Muscle layer of duodenum (tissue), 2 donors: ENCODE results near the gene PPHLN1.
"Not testable (repeated sequence)": the region's sequence is repeated elsewhere in the genome, so short reads cannot be mapped to it uniquely, and the experiment has no call there.

Experiments used
- H3K27ac ChIP-seq: one replicate; pipeline ENCODE4 v1.7.0; 2013; ENCODE audit warnings: mild to moderate bottlenecking, low read length
- H3K27me3 ChIP-seq: one replicate; pipeline ENCODE4 v1.7.0; 2013; ENCODE audit warnings: low read depth, mild to moderate bottlenecking, control low read depth, low read length
- H3K36me3 ChIP-seq, 2 donors: one replicate each; pipeline ENCODE4 v1.7.0; 2013; ENCODE audit warnings: low read length in 2 of 2, control low read depth in 1 of 2, mild to moderate bottlenecking in 1 of 2; ENCODE audit not compliant: insufficient read depth in 2 of 2, control insufficient read depth in 1 of 2
- H3K4me1 ChIP-seq, 2 donors: one replicate each; pipeline ENCODE4 v1.7.0; 2013; ENCODE audit warnings: low read length in 2 of 2, mild to moderate bottlenecking in 2 of 2, control low read depth in 1 of 2, moderate library complexity in 1 of 2; ENCODE audit not compliant: insufficient read depth in 2 of 2, control insufficient read depth in 1 of 2
- H3K4me3 ChIP-seq, 2 donors: one replicate each; pipeline ENCODE4 v1.7.0; 2013; ENCODE audit warnings: low read length in 2 of 2, low read depth in 1 of 2, mild to moderate bottlenecking in 1 of 2
- H3K9me3 ChIP-seq, 2 donors: one replicate each; pipeline ENCODE4 v1.7.0; 2013; ENCODE audit warnings: low read length in 2 of 2, control low read depth in 1 of 2, mild to moderate bottlenecking in 1 of 2; ENCODE audit not compliant: control insufficient read depth in 1 of 2
- donor health status: healthy.

Gene PPHLN1

DNA sequence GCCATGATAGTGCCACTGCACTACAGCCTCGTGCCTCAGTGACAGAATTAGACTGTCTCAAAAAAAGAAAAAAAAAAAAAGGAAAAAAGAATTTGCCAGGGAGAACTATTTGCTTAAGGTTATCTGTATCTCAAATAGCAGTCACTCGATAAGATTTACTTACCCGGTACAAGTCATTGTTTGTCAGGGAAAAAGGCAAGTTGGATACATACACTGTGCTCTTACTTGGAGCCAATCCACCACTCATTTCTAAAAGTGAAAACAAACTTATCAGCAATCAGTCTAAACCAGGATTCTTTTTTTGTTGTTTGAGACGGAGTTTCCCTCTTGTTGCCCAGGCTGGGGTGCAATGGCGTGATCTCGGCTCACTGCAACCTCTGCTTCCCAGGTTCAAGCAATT, 2.1 kb upstream of the PPHLN1 start:
- Histone ChIP-seq H3K9me3 (no peaks in the 10 kb centered on the region), H3K27ac (no peak overlapping the region), H3K4me3 (no peak overlapping the region), H3K36me3 (peaks cover 5 to 24% of the 10 kb centered on the region in 2 donors), H3K4me1 (peaks cover 14 to 23% of the 10 kb centered on the region in 2 donors), H3K27me3 (no peaks in the 10 kb centered on the region)

DNA sequence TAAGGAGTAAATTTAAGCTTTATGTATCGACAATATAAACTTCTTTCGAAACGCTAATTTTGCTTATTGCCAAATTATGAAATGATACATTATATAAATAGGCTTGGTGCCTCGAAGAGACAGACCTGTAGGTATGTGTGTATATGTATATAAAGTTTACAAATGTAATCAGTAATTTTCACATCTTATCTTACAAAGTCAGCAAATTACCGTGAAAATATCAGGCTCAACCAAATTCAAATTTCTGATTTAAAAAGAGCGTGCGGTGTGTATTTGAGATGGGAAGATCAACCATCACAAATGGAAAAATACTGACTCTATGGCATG, 678 bp upstream of the PPHLN1 start:
- Histone ChIP-seq H3K4me1 (peaks cover 14 to 23% of the 10 kb centered on the region in 2 donors), H3K9me3 (no peaks in the 10 kb centered on the region), H3K4me3 (peak overlapping the region; percentile 82 to 85), H3K36me3 (peaks cover 5 to 20% of the 10 kb centered on the region in 2 donors), H3K27me3 (no peaks in the 10 kb centered on the region), H3K27ac (peak overlapping the region; percentile 92)

DNA sequence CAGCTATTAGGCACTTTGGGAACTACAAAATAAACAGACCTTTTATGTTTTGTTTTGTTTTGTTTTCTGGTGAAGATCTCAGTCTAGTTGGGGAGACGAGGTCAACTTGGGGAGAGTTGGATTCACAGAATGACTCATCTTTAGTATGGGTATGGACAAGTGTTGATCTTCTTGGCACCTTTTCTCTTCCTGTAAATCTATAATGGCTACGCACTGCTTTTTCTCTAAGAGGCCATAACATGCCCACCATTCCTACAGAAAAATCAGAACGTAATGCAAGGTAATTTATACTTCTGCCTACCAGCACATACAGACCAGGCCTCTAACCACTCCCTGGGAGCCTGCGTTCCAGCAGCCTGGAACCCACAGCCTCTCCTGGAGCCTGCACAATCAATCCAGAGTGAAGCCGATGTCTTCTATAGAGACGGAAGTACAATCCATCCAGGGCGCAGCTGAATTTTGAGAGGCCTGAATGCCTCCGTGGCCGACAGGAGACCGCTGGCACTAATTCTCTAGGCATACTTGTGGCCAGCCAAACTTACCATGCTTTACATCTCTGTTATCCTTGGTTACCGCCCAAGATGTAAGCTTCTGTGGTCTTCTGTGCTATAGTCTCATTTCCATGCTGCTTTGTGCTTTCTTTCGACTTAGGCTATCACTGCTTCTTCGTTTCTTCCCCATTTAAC, 717 bp downstream of the PPHLN1 start:
- H3K36me3 ChIP-seq, result peaks cover 5 to 7% of the 10 kb centered on the region in 2 donors
- peaks cover 14 to 23% of the 10 kb centered on the region in 2 donors for H3K4me1 ChIP-seq
- no peaks in the 10 kb centered on the region for H3K9me3 ChIP-seq
- peak overlapping the region; percentile 92 for H3K27ac ChIP-seq
- no peaks in the 10 kb centered on the region for H3K27me3 ChIP-seq
- peak overlapping the region; percentile 82 to 85 for H3K4me3 ChIP-seq

DNA sequence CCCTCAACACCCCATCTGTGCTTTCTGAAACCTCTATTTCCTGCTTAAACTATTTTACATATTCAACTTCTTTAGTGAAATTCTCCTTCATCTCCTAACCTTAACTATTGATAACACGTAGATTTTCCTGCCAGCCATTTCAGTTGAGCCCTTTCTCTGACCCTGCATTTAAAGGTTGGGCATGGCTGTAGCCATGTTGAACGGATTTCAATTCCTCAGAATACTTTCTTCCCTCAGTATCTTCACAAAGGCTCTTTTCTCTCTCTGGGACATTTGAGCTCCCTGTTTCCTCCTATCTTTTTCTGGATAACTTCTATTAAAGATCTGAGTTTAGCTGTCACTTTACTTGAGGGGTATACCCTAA, 1.2 kb downstream of the PPHLN1 start:
- Histone ChIP-seq H3K27ac (peak overlapping the region; percentile 92), H3K4me3 (peak overlapping the region; percentile 82 to 85), H3K4me1 (peaks cover 14 to 23% of the 10 kb centered on the region in 2 donors), H3K9me3 (no peaks in the 10 kb centered on the region), H3K36me3 (peaks cover 4 to 5% of the 10 kb centered on the region in 2 donors), H3K27me3 (no peaks in the 10 kb centered on the region)

DNA sequence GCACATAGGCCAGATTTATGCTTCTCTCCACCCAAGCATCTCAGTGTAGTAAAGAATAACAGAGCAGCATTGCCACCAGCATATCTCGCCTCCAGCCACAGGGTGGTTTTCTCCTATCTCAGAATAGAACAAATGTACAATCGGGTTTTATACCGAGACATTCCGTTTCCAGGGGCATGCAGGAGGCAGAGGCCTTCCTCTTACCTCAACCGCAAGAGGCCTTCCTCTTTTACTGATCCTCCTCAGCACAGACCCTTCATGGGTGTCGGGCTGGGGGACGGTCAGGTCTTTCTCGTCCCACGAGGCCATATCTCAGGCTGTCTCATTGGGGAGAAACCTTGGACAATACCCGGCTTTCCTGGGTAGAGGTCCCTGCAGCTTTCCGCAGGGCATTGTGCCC, 4.1 kb downstream of the PPHLN1 start:
- not testable (repeated sequence) for H3K9me3 ChIP-seq, H3K4me3 ChIP-seq, H3K36me3 ChIP-seq, H3K27me3 ChIP-seq, H3K27ac ChIP-seq
- H3K4me1 ChIP-seq, result peaks cover 14 to 18% of the 10 kb centered on the region in 2 donors

DNA sequence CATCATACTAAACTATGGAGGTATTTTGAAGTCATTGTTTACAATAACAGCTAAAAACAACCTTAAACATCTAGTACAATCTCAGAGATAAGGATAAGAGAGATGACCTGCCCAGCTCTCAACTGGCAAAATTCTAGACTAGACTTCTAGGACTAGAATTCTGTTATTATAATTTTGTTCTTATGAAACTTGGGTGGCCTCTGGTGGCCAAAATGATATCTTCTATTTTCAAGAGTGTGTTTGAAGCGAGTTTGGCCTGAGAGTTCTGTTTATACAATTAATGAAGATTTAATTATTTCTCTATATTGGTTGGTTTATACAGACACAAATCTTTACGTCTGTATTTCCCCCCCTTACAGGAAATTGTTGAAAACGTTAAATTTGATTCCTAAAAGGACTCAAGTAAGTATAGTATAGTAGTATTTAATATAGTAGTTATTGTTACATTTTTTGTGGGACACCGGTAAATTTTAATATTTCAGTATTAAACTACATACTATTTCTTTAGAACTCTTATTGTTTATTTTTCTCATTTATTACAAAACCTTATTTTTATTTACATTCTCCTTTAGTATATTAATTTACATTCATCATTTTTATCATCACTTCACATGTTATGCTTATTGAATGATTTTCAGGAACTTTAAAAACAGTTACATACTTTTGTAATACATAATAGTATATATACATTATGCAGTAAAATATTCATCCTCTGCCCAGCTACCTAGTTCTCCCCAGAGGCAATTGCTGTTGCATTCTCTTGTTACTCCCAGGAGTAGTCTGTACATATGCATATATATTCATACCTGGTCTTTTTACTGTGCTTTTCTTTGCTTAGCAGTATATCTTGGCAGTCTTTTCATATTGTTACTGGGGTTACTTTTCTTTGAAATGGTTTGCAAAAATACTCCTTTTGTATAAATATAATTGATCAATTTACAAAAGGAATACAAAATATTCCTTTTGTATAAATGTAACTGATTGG, 6.6 kb downstream of the PPHLN1 start:
- peaks cover 3 to 6% of the 10 kb centered on the region in 2 donors for H3K4me1 ChIP-seq
- no peaks in the 10 kb centered on the region for H3K27me3 ChIP-seq
- H3K27ac ChIP-seq, result no peak overlapping the region
- H3K4me3 ChIP-seq, result no peak overlapping the region
- H3K9me3 ChIP-seq, result no peaks in the 10 kb centered on the region
- H3K36me3 ChIP-seq, result peaks cover 4 to 8% of the 10 kb centered on the region in 2 donors

DNA sequence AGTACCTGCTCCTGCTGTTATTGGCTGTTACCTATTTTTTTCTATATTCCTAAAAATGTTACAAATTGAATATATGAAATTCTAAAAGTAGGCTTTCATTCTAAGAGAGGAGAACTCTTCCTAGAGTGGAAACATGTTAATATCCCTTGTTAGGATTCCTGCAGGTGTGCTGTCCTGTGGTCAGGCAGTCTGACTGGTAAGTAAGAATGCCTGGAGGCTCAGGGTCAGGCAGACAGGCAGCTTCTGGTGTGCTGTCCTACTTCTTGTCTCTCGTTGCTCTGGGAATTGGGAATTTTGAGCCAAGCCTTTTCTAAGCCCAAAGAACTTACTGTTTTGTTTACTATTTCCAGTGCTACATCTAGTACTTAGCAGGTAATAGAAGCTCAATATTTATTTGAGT, 10.3 kb downstream of the PPHLN1 start:
- H3K9me3 ChIP-seq, result no peaks in the 10 kb centered on the region
- H3K4me3 ChIP-seq, result no peak overlapping the region
- peaks cover 0 to 8% of the 10 kb centered on the region in 2 donors for H3K36me3 ChIP-seq
- no peak overlapping the region for H3K27ac ChIP-seq
- no peaks in the 10 kb centered on the region for H3K4me1 ChIP-seq
- no peaks in the 10 kb centered on the region for H3K27me3 ChIP-seq

DNA sequence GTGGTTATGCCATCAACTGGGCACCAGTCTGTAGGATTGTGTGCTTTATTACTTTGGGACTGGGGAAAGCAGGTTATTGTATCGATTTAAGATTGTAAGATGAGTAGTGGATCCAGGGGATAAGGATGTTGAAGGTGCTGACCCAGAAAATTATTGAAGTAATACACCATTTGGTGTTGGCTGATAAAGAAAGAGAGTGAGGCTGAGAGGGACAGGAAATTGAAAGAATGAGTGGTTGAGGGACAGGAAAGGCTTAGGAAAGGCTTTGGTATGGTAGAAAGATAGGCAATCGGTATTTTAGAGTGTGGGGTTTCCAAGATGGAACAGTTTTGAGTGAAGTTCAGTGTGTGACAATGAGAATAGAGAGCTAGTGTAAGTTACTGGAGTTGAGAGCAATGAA, 12.3 kb downstream of the PPHLN1 start:
- no peaks in the 10 kb centered on the region for H3K27me3 ChIP-seq
- H3K4me1 ChIP-seq, result no peaks in the 10 kb centered on the region
- H3K27ac ChIP-seq, result no peak overlapping the region
- H3K4me3 ChIP-seq, result no peak overlapping the region
- no peaks in the 10 kb centered on the region for H3K9me3 ChIP-seq
- peaks cover 0 to 8% of the 10 kb centered on the region in 2 donors for H3K36me3 ChIP-seq

DNA sequence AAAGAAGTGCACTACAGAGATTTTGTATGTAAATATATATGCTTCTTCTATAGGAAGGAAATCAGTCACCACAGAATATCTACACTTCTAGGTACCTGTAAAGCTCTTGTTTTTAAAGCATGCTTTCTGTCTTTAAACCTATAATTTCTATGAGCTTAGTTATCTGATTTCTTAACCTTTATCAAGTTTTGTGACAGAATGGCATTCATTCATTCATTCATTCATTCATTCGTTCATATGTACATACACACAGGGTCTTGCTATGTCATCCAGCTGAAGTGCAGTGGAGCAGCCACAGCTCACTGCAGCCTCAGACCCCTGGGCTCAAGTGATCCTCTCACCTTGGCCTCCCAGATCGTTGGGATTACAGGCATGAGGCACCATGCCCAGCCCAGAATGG, 16.1 kb downstream of the PPHLN1 start:
- Histone ChIP-seq H3K27ac (no peak overlapping the region), H3K27me3 (no peaks in the 10 kb centered on the region), H3K4me1 (no peaks in the 10 kb centered on the region), H3K9me3 (no peaks in the 10 kb centered on the region), H3K36me3 (no peaks in the 10 kb centered on the region), H3K4me3 (no peak overlapping the region)

DNA sequence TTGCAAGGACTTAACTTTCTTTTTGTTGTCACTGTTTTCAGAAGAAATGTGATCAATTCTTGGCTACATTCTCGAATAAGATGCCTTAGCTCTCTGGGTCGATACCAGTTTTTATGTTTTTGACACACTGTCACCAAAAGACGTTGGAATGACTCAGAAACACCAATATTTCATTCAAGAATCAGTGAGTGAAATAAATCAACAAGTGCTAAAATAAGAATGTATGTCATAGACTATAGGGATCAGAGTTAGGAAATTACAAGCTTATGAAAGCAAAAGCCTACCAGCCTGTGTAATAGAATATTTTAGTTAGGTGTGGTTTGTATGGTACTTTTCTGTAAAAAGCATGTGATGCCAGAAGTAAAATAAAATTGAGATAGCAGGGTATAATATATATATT, 17.8 kb downstream of the PPHLN1 start:
- H3K9me3 ChIP-seq, result no peaks in the 10 kb centered on the region
- H3K27ac ChIP-seq, result no peak overlapping the region
- no peaks in the 10 kb centered on the region for H3K27me3 ChIP-seq
- H3K4me1 ChIP-seq, result no peaks in the 10 kb centered on the region
- no peak overlapping the region for H3K4me3 ChIP-seq
- no peaks in the 10 kb centered on the region for H3K36me3 ChIP-seq

DNA sequence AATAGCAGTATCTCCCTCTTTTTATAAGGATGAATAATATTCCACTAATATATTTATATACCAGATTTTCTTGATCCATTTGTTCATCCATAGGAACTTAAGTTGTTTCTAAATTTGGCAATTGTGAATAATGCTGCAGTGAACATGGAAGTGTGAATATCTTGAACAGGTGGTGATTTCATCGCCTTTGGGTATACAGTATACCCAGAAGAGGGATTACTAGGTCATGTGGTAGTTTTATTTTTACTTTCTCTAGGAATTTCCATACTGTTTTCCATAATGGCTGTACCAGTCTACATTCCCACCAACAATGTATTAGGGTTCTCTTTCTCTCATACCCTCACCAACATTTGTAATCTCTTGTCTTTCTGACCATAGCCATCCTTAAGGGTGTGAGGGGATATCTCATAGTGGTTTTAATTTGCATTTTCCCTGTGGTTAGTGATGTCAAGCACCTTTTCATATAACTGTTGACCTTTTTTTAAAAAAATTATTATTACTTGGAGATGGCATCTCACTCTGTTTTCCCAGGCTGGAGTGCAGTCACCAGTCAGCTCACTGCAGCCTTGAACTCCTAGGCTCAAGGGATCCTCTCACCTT, 20.5 kb downstream of the PPHLN1 start:
- Histone ChIP-seq H3K27ac (no peak overlapping the region), H3K36me3 (no peaks in the 10 kb centered on the region), H3K27me3 (no peaks in the 10 kb centered on the region), H3K9me3 (no peaks in the 10 kb centered on the region), H3K4me1 (no peaks in the 10 kb centered on the region), H3K4me3 (no peak overlapping the region)
